GM21528 (cell line): Measurements from ENCODE around the gene FHIP2A.
"Not testable (repeated sequence)": the region's sequence is repeated elsewhere in the genome, so short reads cannot be mapped to it uniquely, and the experiment has no call there.

Source experiments
- ATAC-seq: cut with Tn5 transposase; IDR thresholded peaks from one replicate; pipeline ENCODE4 v1.9.1; 2021; ENCODE audit warnings: mild to moderate bottlenecking, moderate library complexity; ENCODE audit not compliant: unreplicated experiment, low FRiP score

The FHIP2A gene

DNA sequence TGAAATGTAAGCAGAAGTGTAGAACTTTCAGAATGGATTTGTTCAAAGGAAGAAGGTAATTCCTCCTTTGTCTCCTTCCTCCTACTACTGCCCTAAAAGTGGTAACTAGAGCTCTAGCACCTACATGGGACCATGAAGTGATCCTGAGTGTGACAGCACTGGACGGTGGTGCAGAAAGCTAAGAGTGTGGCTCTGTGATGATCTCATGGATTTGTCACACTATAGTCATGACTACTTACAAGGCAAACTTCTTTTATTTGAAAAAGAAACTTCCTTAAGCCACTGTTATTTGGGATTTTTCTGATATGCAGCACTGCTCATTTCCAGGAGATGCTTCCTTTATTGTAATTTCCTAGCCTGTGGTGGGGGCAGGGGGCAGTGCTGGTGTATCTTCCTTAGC is 5.8 kb upstream of the FHIP2A start:
- no peak for ATAC-seq

DNA sequence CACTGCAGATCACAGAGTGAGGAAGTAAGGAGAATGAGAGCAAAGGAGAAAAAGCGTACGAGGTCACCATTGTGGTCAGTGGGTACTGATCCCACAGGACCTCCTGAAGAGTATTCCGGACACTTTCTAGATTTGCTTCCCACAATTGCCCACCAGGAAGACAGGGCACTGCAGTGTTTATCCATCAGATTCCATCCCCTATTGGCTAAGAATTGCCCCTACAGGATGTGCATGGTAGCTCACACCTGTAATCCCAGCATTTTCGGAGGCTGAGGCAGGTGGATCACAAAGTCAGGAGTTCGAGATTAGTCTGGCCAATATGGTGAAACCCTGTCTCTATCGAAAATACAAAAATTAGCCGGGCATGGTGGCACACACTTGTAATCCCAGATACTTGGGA is 5.3 kb upstream of the FHIP2A start:
- no peak for ATAC-seq

DNA sequence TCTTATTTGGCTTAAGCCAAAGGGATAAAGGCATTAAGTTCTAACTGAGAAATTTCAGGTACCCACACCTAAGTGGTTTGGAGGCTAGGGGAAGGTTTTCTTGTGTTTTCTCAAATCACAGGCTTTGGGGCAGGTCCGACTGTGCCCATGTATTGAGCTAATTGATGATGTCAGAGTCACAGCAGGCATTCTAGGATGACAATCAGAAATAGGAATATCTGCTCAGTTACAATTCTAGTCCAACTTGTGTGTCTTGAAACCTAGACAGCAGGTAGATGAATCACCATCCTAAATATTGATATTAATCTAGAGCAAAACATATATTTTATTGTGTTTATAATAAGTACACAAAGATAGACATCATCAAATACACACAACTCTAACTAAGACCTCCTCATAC is 2.3 kb upstream of the FHIP2A start:
- ATAC-seq = no peak

DNA sequence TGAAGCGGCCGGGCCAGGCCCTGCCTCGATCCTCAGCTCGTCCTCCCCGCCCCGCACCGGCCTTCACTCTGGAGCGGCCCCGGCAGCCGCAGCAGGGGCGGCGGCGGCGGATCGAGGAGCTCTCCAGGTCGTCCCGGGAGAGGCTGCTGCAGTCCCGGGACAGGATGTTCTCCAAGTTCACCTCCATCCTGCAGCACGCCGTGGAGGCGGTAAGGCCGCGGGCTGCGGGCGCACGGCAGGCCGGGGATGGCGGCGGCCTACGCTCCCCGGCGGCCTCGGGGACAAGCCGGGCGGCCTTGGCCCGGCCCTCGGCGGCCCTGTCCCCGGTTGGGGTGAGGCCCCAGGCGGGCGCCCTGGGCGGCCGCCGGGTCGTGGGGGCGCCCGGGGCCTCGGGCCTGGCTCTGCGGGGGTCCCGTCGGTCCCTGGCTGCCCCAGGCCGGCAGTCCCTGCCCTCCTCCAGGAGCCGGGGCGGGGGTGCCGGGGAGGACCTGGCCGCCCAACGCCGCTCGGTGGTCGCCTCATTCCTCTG is 399 bp downstream of the FHIP2A start:
- ATAC-seq = peak; percentile 45

DNA sequence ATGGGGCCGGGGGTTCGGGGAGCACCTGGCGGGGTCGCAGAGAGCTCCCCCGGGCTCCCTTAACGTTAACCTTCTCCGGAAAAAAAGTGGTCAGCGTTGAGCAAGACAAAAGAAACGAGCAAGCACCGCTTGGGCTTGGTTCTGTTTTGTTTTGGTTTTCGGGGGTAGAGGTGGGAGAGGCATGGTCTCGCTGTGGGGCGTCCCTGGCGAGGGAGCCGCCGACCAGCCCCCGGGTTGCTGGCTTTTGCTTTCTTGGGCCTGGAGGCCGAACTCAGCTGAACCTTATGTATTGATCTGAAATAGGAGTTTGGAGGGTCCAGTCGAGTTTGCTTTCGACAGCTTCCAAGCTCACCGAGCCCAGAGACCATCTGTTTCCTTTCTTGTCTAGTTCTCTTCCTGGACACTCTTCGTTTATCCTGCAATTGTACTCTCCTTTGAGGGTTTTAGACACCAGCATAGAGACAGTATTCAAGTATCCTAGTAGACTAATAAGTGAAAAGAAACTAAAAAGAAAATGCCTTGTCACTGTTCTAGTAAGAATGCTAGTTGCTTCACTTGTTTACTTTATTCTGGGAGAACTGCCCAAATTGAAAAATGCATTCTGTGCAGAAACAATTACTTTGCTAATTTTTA is 980 bp downstream of the FHIP2A start:
- ATAC-seq = peak; percentile 43

DNA sequence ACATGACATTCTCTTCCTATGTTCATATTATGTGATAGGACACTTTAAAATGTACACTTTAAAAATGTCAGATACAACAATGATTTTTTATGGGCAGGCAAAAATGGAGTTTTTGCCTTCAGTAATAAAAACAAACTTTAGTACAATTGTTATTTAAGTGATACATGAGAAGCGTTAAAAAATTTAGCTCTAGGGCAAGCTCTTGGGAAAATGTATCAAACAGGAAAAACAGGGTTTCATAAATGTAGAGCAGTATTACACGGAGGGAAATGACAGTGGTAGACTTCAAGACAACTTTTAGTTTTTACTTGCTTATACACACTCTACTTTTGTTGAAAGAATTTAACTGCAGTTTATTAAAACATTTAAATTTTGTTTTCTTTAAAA is 1.5 kb downstream of the FHIP2A start:
- no peak for ATAC-seq

DNA sequence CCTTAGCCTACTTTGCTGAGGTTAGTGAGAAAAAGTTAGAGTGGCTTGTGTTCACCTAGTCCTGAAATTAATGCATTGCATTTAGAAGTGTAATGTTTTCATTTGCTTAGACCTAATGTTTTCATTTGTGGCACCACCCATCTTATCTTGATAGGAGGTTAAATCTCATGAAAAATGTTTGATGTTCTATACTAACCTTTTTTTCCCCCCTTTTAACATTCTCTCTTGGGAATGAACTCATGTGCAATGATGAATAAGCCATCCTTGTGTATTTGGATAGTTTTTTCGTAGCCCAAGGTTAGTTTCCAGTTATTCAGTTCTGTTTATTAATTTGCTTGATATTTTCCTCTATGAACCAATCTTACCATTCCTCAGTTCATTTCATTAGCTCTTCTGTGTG is 2.8 kb downstream of the FHIP2A start:
- no peak for ATAC-seq

DNA sequence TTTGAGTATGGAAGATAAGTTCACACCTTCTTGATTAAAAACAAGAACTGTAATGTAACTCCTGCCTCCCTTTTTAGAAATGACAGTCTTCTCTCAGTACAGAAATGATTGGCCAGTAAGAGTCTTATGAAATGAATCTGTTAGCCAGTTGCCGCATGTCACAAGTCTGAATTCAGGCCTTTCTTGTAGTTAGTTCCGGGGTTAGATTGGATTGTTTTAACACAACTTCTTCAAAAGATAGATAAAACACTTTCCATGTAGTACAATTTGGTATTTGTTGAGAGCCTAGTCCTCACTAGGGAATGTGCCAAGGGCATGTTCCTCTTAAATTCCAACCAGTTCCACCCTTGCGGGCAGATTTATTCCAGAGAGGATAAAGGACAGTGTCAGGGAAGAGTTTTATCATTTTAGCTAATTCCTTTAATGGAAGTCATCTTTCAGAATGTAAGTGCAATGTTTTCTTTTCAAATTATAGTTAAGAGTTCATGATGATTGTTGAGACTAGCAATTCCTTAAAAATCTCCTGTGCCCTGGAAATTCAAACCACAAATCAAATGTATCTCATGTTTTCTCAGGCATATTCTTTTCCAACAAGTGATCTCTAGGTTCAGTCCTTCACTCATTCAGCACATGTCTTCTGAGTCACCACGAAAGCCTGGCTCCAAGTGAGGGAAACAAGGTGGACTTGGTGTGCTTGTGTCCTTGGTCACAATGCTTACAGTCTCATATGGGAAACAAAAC is 4.1 kb downstream of the FHIP2A start:
- ATAC-seq = peak; percentile 43

DNA sequence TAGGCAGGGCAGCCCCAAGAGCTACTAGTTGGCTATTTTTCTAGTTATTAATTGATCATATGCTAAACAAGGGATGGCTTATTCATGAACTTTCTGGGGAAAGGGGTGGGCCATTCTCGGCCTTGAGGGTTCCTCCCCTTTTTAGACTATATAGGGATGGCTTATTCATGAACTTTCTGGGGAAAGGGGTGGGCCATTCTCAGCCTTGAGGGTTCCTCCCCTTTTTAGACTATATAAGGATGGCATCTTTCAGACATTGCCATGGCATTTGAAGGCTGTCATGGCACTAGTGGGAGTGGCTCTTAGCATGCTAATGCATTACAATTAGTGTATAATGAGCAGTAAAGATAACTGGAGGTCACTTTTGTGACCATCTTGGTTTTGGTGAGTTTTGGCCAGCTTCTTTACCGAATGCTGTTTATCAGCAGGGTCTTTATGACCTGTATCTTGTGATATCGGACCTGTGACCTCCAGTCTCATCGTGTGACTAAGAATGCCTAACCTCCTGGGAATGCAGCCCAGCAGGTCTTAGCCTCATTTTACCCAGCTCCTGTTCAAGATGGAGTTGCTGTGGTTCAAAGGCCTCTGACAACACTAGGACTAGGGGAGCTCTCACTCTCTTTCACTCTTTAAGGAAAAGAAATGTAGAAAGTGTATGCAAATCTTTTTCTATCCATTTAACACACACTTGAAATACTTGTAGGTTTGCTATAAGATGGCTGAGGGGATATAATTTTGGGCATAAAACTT is 7.8 kb downstream of the FHIP2A start:
- no peak for ATAC-seq

DNA sequence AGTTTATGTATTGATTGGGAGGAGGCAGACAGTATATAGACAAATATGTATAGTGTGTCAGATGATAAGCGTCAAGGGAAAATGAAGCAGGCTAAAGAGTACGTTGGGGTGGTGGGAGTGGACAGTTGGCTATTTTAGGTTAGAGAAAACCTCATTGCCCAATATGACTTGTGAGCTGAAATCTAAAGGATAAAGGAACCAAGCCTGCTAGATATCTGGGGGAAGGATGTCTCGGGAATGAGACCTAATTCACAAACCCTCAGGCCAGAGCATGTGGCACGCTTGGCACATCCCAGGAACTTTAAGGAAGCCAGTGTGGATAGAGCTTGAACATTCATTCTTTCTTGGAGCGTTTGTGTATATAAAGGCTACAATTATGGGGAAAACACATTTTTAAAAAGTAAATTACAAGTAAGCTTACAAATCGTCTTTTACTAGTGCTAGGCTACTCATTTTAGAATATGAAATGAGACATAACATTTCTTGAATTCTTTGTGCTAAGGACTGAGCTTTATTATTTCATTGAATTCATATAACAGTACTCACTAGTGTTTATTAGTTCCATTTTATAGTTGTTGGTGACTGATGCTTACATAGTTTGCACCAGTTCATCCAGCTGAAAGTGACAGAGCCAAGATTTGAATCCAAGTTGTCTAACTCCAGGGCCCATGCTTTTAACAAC is 9.7 kb downstream of the FHIP2A start:
- no peak for ATAC-seq

DNA sequence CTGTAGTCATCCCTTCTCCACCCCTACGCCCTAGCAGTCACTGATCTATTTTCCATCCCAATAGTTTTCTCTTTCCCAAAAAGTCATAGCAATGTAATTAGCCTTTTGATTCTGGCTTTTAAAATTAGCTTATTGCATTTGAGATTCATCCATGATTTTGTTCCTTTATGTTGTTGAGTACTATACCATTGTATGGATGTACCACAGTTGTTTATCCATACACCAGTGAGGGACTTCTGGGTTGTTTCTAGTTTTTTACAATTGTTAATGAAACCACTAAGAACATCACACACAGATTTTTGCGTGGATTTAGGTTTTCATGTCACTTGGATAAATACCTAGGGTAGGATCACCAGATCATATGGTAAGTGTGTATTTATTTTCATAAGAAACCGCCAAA is 16.1 kb downstream of the FHIP2A start:
- no peak for ATAC-seq

DNA sequence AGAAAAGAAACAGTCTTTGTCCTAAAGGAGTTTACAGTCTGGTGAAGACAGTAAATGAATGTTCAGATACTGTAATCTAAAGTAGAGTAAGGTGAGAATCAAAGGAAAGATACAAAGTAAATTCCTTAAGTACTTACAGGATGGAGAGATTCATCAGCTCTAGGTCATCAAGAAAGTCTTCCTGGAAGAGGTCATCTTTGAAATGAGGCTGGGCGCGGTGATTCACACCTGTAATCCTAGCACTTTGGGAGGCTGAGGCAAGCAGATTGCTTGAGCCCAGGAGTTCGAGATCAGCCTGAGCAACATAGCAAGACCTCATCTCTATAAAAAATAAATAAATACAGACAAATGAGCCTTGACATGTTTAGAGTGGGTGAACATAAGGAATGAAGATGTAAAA is 18.3 kb downstream of the FHIP2A start:
- ATAC-seq = no peak

DNA sequence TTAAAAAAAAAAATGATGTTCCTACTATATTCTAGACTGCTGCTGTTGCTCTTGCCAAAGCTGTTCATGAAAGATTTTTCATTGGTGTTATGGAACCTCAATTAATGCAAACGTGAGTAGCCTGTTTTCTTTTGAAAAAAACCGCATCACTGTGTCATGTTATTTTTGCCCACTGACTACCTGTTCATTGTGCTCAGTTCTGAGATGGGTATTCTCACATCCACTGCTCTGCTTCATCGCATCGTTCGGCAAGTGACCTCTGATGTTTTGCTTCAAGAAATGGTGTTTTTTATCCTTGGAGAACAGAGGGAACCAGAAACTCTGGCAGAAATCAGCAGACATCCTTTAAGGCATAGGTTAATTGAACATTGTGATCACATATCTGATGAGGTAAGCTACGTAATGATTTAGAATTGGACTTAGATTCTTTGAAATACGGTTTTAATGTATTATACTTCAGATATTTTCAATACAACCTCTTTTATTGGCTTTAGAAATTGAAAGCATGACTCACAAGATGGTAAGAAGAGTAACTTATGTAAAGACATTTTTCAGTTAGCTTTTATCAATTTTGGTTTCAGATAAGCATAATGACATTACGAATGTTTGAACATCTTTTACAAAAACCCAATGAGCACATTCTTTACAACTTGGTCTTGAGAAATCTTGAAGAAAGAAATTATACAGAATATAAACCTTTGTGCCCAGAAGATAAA is 24.6 kb downstream of the FHIP2A start:
- ATAC-seq = no peak

DNA sequence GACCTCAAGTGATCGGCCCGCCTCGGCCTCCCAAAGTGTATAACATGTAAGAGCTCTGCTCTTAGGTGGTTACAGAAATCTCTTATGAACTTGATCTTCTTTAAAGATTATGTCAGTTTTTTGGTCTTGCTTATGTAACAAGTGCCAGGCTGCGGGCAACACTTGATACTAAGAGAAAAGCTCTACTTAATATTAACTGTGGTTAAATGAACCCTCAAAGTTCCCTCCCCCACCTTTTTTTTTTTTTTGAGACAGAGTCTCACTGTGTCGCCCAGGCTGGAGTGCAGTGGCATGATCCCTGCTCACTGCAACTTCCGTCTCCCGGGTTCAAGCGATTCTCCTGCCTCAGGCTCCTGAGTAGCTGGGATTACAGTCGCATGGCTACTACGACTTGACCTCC is 25.9 kb downstream of the FHIP2A start:
- ATAC-seq = not testable (repeated sequence)

DNA sequence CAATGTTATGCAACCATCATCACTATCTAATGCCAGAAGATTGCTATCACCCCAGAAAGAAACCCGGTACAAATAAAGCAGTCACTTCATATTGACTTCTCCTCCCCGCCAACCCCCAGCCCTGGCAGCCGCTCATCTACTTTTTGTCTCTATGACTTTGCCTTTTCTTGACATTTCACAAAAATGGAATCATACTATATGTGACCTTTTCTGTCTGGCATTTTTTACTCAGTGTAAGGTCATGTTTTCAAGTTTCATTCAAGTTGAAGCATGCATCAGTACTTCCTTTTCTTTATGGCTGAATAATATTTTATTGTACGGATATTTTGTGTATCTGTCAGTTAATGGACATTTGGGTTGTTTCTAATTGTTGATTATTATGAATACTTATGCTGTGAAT is 28.1 kb downstream of the FHIP2A start:
- ATAC-seq = no peak

DNA sequence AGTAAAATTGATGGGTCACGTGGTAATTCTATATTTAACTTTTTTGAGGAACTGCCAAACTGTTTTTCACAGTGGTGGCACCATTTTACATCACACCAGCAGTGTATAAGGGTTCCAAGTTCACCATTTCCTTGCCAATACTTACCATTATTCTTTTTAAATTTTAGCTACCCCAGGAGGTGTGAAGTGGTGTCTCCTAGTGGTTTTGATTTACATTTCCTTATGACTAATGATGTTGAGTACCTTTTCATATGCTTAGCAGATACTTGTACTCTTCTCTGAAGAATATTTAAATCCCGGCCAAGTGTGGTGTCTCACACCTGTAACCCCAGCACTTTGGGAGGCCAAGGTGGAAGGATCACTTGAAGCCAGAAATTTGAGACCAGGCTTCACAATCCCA is 28.5 kb downstream of the FHIP2A start:
- no peak for ATAC-seq

DNA sequence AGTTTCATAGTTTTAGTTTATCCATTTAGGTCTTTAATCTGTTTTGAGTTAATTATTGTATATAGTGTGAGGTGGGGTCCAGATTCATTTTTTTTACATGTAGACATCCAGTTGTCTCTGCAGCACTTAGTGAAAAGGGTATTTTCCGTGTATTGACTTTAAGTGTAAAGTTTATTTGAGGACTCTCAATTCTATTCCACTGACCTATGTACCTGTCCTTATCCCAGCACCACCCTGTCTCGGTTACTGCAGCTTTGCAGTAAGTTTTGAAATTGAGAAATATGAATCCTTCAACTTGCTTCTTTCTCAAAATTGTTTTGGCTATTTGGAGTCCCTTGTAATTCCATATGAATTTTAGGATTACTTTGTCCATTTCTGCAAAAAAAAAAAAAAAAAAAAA is 29.8 kb downstream of the FHIP2A start:
- no peak for ATAC-seq

DNA sequence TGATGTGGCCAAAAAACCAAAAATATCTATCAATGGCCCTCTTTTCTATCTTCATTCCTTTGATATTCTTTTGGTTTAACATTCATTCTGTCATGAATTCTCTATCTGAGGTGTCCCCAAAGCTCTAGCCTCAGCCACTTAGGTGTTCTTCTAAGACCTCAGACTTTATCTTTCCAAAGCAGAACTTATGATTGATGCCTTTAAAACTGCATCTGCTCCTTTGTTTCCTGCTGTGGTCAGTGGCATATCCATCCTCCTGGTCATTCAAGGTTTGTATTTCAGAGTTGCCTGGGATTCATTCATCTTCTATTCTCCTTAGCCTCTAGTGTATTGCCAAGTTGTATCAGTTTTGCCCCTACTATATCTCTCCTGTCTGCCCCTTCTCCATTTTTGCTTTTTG is 30.6 kb downstream of the FHIP2A start:
- no peak for ATAC-seq

DNA sequence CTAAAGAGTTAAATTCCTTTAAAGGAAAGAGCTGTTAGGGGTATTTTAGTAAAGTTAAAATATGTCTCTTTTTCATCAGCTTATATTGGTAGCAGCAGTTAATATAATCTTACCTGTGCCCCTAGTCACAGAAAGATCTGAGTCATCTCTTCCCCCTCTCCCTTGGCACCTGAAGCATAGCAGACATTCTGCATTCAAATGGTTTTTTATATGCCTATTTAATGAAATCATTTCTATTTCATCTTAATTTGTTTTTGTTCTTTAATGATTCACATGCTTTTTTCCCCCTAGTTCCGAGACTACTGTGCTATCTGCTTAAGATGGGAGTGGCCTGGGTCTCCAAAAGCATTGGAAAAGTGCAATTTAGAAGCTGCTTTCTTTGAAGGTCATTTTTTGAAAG is 33.3 kb downstream of the FHIP2A start:
- ATAC-seq = no peak

DNA sequence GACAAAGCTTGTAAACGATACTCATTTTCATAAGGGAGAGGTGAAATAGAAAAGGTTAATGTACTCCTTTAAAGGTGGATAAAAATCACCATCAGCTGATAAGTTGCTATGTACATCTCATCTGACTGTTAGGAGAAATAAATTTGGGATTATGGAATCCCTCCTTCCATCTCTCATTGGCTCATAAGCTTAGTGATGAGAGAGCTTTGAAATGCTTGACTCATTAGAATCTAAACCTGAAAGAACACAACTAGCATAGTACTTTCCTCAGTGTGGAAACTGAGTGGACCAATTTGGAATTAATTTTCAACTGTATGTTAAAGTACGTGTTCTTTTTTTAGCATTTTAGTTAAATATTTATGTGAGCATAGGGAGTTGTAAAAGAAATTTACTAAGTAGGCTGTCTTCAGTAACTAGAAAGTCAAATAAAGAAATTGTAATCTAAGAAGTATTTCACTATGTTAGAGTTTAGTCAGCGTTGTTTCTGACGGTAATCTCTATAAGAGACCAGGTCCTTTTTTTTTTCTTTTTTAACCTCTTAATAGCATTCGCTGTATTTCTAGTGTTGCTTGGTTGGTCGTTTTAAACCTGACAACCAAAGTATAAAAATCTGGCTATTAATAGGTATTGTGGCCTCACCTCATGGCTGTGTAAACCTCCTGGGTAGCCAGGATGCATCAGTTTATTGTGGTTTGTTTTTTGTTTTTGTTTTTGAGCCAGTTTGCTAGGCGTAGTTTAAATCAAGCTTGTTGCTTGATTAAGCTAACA is 34.4 kb downstream of the FHIP2A start:
- no peak for ATAC-seq
